AML-193 (cell line): ENCODE measurements around the gene TEX101.
"Not testable (repeated sequence)": the region's sequence is repeated elsewhere in the genome, so short reads cannot be mapped to it uniquely, and the experiment has no call there.

Experiments
- DNase-seq, 2 experiments: peaks; one replicate each; lab custom pipeline; 2025; lab: John Stamatoyannopoulos, UW

Gene TEX101

DNA sequence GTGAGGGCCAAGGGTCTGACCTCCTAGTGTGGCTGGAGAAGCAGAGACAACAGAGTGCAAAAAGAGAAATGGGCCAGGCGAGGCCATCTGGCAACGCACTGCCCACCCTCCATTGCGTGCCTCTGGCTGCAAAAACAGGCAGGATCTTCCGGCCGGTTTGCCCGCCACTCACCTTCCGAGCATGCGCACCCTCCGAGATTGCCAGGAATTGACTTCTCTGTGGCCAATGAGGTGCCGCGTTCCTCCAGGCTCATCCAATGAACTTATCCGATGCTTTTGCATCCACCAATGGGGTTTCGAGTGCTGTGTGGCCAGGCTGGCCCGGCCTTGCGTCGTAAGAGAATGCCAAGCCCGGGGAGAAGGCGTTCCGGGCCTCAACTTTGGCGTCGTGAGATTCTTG is at the start of gene TEX101:
TEX101 (plus strand) TSS at position 337 of the 400 bp plus-strand sequence. CDS start 1,030 bp downstream, outside the sequence.
- no peak for DNase-seq

DNA sequence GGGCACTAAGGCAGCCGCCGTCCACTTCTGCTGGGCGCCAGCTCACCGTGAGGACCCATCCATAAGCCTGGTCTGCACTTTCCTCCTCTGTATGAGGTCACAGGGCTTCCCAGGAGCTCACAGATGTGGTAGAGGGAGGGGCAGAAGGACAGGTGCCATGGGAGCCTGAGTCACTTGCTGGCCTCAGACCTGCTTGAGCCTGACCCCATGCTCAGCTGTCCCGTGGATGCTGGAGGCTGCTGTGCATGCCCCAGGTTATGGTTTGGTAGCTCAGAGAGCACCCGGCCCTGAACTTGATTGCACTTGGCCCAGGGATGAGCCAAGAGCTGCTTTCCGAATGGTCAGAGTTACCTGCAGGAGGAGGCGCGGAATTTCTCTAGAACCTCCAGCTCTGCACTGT is 49.0 kb upstream of the TEX101 start:
- DNase-seq = not testable (repeated sequence)

- DNase-seq = no peak
These were observed 46.9 kb upstream of the TEX101 start for GRCh38 chr19:43367822-43368221.

GRCh38 chr19:43368897-43369296 is 45.8 kb upstream of the TEX101 start:
- DNase-seq = not testable (repeated sequence)

DNA sequence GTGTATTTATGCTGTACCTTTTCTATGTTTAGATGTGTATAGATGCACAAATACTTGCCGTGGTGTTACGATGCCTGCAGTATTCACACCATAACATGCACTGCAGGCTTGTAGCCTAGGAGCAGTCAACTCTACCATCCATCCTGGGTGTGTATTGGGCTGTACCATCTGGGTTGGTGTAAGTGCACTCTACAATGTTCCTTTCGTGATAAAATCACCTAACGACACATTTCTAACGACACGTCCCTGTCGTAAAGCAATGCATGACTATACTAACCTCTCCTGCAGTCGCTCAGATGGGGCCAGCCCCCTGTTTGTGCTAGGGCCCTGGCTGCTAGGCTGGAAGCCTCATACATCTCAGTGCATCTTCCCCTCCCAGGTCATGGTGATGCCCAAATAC is 42.8 kb upstream of the TEX101 start:
- DNase-seq = no peak

- DNase-seq = no peak
These were observed 42.2 kb upstream of the TEX101 start for GRCh38 chr19:43372462-43372861.

GRCh38 chr19:43377624-43378023 is 37.1 kb upstream of the TEX101 start:
- DNase-seq = not testable (repeated sequence)

DNA sequence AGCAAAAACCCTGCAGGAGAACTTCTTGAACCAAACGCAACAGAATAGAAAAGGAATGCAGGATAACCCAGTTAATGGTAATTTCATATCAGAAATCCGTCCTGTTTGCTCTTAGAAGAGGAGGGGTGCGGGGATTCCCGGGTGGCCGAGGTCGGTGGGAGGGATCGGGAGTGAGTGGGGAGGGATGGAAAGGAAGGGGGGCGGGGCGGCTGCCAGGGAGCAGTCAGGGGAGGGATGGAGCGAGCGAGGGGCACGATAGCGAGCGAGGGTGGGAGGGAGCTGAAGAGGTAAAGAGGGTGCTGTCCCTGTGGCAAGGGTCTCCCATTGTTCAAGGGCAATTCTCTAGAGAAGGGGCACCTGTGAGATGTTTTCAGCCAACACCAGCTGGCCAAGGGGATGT is 34.7 kb upstream of the TEX101 start:
- DNase-seq = no peak

DNA sequence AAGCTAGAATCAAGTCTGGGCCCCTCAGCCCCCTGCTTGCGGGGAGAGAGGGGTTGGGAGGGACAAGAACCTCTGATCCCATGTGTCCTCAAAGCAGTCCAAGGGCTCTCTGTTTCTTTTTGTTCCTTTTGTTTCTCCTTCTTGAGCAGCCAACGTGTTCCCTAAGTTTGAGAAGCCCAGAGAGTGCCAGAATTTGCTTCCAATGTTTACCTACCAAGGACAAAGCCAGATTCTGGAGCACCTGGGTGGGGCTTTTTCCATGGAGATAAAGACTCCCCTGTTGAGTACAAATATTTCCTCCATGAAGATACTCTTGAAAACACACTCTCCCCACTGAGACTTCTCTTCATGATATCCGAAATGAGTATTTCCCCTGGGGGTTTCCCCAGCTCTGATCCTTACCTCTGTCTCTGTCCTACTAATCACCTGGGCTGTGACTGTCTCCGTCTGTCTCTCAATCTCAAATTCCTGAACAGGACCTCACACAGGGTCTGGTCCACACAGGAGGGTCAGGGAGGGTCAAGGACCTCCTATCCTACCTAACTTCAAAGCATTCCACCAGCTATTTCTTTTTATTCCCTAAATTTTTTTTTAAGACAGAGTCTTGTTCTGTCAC is 33.8 kb upstream of the TEX101 start:
- DNase-seq = no peak

- DNase-seq = not testable (repeated sequence)
These were observed 32.0 kb upstream of the TEX101 start for GRCh38 chr19:43382586-43383216.

DNA sequence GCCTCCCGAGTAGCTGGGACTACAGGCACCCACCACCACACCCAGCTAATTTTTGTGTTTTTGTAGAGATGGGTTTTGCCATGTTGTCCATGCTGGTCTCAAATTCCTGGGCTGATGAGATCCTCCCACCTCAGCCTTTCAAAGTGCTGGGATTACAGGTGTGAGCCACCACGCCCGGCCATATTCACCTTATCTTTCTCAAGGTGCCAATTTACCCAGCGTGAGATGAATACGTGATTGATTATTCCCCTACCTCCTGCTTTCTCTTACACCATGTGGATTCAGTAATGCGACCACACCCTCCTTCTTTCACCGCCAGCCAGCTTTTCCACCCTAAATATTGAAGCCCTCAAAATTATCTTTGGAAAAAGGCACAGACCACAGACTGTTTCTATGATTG is 31.4 kb upstream of the TEX101 start:
- not testable (repeated sequence) for DNase-seq

DNA sequence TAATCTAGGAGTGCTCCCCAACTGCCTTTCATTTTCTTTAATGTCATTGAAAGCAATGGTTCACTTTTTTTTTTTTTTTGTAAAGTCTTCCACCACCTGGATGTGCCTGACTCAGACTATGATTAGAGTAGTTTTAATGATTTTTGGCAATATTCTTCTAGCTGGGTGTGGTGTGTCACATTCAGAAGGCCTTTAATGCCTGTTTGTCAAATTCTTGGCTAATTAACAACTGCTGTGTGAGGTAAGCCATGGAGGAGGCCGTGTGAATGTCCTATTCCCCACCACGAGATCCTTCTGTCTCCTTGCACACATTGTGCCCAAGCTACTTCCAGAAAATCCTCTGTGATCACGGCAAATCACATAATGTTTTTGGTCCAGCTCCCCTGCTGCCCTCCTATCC is 30.9 kb upstream of the TEX101 start:
- not testable (repeated sequence) for DNase-seq

GRCh38 chr19:43390903-43391551 is 23.7 kb upstream of the TEX101 start:
- not testable (repeated sequence) for DNase-seq

DNA sequence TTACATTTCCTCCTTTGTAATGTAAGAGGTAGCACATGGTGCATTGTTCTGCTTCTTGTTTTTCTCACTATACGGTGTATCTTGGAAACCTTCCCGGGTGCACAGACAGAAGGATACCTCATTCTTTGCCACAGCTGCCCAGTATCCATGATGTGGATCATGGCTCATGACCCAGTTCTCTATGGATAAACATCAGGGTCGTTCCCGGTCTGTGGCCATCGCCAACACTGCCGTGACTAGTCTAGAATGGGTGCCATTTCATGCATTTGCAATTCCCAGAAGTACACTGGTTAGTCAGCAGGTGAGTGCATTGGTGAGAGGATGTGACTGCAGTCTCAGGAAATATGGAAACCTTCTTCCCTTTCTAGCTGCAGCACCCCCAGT is 23.1 kb upstream of the TEX101 start:
- not testable (repeated sequence) for DNase-seq

- DNase-seq = not testable (repeated sequence)
These were observed 21.2 kb upstream of the TEX101 start for GRCh38 chr19:43393501-43393900.

- no peak for DNase-seq
These were observed 19.1 kb upstream of the TEX101 start for GRCh38 chr19:43395561-43395960.

GRCh38 chr19:43406297-43406696 is 8.4 kb upstream of the TEX101 start:
- no peak for DNase-seq

DNA sequence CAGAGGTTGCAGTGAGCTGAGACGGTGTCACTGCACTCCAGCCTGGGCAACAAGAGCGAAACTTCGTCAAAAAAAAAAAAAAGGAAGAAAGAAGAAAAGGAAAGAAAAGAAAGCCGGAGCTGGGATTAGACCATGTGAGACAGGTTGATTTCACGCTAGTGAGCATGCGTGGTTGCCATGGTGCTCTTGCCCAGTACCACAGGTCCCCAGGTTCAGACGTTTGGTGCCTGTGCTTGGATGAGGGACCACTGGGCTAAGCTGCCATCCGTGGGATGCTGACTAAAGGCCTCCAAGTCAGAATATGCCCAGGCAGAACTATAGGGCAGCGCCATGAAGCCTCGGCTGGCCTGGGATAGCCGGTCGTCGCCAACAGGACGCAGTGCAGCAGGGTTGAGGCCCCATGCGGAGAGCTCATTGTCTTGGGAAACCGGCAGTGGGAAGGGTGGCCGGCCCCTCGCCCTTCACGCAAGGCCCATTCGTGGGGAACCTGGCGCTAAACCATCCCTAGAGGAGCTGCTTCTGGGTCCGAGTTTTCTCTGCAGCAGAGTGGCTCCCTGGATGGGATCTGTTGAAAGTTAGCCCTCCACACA is 7.2 kb upstream of the TEX101 start:
- DNase-seq = no peak

DNA sequence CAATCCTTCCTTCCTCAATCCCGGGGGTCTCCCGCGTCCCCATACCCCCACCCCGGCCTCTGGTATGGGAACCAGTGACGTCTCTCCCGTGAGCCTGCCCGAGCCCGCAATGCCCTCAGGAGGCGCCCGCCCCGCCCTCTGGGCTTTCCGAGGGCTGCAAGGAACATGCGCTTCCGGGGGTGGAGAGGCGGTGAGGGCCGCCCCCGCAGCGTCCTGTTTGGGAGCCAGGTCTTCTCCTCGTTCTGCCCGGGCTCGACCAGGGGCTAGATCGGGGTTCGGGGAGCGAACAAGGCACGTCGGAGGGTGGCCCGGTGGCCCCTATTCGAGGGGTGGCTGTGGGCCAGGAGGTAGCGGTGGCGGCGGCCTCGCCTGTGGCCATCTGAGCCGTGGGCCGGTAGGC is 6.6 kb upstream of the TEX101 start:
- DNase-seq = no peak

DNA sequence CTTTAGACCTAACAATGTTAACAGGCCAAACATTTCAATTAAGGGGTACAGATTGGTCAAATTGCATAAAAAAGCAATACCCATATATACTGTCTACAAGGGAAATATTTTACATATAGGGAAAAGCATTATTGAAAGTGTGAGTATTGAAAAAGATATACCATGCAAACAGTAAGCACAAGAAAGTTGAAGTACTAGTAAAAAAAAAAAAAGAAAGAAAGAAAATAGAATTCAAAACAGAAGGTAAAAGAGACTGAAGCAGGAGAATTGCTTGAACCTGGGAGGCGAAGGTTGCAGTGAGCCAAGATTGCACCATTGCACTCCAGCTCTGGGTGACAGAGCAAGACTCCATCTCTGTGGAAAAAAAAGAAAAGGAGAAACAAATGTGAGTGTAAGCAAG is 5.3 kb upstream of the TEX101 start:
- no peak for DNase-seq

- no peak for DNase-seq
These were observed 2.2 kb upstream of the TEX101 start for GRCh38 chr19:43412441-43412840.

DNA sequence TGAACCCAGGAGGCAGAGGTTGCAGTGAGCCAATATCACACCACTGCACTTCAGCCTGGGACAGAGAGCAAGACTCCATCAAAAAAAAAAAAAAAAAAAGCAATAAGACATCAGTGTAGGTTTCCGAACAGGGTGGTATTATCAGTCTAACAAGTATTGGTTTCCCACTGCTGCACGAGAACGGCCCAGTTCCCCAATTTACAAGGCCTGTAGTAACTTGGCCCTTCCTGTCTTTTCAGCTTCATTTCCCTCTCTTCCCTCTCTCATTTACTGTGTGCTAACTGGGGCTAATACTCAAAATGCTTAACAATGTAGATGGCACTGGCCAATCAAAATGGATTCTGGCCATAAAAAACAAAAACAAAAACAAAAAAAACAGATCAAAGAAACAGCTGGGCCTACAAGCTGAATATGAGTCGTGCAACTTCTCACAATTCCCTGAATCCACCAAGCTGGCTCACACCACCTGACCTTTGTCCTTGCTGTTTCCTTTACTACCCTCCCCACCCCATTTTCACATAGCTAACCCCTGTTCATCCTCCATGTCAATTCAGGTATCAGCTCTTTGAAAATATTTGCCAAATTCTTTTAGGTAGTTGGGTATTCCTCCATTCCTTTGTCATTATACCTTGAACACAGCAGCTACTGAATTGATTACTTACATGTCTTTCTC is 2.4 kb downstream of the TEX101 start:
- no peak for DNase-seq
